HG02642 (cell line): ENCODE results near the gene SORCS2.

Source experiments
- ATAC-seq: cut with Tn5 transposase; IDR thresholded peaks from one replicate; pipeline ENCODE4 v1.9.1; 2021; ENCODE audit warnings: mild to moderate bottlenecking; ENCODE audit not compliant: unreplicated experiment, poor library complexity

SORCS2 gene

DNA sequence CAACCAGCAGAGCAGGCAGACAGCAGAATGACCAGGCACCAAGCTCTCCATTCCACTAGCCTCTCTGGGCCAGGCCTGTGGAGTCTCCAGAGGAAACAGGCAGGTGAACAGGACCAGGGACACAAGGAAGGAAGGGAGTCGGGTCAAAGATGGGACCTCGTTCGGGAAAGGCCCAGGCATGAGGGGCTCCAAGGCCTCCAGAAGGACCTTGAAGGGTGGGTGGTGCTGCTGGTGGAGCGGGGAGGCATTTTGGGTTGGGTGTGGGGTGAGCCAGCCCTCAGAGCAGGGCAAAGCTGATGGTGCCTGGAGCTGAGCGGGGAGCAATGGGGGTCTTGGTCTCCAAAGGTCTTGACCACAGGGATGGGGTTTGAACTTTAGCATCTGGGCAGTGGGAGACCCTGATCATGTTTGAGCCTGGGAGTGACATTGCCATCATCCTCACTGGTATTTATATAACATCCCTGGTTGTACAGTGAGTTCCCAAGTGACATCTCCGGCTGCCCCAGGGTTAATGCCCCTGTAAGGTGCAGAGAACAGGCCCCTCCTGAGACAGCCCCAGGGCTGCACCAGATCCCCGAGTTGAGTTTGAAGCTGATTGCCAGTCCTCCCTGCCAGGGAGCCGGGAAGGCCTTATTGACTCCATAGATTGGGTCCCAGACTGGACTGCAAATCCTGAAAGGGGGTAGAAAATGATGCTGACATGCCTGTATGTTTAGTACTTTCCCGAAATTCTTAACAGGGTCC, 189.7 kb downstream of the SORCS2 start:
- no peak for ATAC-seq

DNA sequence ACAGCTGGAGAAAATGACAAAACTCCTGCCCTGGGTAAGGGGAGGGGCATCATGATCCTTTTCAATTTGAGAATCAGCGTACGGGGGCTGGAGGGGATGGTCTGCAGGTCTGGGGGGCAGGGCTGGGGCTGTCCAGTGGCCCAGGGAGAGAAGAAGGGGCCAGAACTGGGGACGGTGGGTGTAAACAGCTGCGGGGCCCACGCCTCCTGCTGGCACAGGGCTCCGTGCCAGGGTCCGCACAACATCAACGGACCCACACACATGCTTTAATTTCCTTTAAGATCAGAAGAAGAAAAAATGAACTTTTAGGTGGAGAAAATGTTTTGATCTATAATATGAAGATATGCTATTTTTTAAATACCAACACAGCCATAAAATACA, 190.3 kb downstream of the SORCS2 start:
- ATAC-seq, result no peak

DNA sequence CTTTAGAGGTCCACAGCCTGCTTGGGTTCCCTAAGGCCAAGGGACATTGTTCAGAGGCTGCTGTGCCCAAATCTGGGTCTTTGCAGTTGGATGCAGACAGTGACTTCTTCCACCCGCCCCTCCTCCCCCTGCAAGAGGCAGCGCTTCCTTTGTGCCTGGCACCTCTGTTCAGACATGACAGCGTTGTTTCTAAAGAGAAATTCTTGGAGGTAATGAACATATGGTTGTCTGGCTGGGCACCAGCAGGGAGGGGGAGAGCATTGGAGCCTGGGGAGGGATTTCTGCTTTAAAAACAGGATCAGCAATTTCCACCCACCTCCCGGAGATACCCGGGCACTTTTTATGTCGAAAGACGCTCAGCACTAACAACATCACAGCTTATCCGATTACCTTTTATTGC, 190.9 kb downstream of the SORCS2 start:
- ATAC-seq, result no peak

DNA sequence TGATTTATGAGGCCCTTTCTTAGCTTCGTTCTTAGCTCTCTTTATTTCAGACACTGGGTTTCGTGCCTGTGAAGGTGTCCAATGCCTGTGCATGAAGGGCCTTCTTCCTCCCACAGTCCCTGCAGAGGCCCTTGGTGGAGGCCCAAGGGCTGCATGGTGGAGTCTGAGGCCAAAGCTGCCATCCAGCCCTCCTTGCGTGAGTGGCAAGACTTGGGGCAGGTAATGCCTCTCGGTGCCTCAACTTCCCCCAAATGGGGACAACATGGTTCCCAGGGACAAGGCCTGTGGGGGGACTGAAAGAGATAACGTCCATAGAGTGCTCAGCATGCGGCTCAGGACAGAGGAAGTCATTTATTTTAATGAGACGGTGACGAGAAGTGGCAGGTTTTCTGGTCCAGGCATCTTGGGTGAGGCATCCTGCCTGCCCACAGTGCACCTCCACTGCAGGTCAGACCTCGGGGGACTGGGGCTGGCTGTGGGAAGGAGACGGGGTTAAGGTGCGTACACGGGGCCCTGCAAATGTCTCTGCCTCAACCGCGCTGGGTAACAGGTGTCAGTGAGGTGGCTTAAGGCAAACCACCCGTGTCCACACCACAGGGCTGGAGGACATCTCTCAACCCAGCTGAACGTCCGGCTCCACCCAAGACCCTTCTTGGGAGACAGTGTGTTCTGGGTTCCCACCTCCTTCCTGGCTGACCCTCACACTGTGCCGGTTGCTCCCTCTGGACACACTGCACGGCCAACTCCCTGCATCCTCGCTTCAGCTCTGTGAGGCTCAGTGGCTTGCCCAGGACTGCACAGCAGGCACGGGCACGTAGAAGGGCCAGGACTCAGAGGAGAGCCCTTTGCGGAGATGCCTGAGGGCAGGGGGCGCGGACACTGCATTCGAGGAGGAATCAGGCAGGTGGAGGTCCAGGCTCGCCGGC, 191.9 kb downstream of the SORCS2 start:
- ATAC-seq, result no peak

DNA sequence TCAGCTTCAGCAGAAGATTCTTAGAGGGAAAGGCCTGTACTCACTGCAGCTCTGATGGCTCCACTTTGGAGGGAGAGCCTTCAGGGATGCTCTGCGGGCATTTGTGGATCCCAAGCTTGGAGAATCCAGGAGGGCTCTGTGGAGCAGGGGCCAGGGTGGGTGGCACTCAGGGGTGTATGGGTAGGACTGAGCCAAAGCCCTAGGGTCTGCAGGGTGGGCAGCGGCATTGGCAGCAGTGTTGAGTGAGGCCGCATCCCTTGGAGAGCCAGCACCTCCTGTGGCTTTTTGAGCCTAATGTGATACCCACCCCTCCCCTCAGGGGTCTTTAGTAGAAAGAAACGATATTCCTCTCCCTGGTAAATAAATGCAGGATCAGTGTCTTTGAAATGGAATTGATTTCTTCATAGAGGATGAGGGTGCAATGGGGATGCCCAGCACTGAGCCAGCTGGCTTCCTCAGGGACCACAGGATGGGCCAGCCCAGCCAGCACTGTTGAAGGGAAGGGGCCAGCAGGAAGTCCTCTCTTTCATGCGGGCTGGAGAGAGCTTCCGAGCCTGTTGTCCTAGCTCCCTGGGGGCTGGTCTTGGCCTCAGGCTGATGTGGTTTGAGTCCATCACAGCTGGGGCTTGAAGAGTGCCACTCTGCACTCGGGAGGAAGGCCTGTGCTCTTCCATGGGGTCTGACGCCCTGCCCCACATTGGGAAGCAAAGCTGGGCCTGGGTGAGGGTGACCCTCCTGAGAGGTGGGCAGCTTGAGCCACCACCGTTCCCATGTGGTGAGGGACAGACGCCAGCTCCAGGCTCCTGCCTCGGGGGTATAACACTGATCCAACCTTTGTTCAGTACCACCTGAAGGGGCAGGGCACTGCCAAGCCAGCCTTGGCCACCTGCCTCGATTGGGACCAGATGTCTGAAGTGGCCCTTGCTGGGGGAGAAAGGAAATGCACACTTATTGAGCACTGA, 192.9 kb downstream of the SORCS2 start:
- ATAC-seq, result no peak

DNA sequence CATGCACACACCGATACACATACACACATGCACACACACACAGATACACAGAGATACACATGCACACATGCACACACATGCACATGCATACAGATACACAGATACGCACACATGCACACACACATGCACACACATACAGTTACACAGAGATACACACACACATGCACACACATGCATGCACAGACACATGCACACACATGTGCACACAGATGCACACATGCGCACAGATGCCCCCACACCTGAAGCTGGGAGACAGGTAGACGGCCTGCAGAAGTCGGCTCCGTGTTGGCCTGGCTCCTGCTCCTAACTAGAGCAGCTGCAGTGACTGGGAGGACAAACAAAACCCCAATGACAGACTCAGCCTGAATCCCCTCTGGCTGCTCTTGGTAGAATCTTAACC, 195.6 kb downstream of the SORCS2 start:
- no peak for ATAC-seq

DNA sequence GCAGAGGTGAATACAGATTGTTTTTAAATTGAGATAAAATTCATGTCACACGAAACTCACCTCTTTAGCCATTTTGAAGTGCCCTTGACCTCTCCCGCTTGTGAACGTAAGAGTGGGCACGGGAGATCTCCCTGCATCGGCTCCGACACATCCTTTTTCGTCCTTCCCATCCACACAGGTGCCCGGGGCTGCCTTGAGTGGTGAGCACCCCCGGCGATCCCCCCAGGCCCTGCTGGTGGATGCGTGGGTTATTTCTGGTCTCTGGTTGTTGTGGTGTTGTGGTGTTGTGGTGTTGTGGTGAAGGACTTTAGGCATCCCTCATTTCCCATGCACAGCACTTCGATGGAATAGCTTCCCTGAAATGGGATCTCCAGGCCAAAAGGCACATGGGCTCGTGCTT, 196.3 kb downstream of the SORCS2 start:
- no peak for ATAC-seq

DNA sequence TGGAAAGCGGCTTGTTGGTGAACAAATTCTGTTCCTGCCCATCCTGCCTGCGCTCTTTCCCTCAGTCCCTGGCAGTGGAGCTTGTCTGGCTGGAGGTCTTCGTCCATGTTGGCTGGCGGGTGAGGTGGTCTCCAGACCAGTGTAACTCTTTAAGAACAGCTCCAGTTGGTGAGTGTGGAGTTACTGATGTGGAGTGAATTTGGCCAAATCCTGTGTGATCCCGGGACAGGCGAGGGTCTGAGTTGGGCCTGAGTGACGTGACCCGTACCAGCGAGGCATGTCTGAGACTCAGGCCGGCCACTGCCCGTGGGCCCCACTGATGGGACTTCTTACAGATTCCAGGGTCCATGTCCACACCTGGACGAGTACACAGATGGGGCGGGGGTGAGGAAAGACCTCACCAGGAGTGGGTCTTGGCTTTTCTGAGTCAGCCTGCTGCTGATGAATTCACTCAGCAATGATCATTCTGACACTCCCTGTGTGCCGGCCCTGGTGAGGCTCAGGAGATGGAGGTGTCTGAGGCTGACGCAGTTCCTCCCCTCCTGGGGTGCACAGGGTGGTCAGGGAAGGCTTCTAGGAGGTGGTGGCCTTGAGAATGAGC, 196.9 kb downstream of the SORCS2 start:
- no peak for ATAC-seq

DNA sequence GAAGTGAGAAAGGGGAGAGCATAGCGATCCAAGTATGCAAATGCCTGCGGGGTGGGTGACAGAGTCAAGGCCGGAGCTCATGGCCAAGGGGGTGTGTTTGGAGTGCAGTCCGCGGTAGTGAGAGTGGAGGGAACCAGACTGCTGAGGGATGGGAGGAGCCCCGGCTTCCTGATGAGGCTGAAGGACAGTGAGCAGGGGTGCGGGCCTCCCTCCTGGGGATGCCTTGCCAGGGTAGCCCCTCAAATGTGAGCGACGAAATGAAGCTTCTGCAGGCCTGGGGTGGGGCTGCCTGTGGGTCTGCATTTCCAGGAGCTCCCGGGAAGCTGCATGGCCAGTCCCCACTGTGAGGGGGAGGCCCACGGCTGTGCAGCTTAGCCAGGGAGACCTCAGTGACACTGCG, 197.4 kb downstream of the SORCS2 start:
- no peak for ATAC-seq

DNA sequence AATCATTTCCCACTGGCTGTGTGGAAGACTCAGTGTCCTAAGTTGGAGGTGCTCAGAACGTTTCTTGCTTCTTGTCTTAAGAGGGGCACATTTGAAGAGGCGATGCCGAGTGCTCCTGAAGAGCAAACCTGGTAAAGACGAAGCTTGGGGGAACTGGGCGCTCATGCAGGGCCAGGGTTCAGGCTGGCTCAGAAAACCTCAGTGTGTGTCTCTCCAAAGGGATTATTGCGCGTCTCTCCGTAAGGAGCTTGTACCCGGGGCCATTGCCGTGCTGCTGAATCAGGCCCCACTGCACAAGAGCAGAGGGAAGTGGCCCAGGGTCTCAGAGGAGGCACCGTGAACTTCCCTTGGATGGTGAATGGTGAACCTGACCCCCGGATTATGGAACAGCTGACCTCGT, 198.0 kb downstream of the SORCS2 start:
- no peak for ATAC-seq

DNA sequence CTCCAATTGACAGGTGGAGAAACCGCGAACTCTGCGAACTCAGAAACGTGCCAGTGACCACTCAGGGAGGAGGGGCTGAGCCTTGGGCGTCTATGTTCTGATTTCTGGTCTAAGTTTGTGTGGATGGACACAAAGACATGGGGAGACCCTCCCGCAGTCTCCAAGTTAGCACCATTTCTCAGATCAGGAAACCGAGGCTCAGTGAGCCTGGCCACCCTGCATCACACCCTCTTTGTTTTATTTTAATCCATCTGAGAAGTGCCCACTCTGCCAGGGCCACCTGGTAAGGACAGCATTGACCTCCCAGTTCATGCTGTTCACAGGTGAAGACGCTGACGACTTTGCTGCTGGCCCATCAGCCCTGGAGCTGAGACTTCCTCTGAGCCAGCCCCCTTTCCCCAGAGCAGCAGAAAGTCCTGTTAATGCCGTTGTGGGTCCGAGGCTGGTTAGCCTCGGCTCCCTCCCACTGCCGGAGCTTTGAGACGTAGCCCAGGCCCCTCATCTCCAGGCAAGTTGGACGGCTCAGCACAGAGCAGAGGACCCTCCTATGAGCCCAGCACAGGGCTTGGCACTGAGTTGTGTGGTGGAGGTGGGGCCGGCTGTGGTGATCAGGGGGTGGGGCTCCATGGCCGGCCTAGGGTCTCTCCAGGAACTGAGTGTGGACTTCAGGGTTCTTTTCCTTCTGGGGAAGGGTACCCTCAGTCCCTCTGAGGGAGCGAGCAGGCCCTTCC, 198.7 kb downstream of the SORCS2 start:
- ATAC-seq, result no peak

DNA sequence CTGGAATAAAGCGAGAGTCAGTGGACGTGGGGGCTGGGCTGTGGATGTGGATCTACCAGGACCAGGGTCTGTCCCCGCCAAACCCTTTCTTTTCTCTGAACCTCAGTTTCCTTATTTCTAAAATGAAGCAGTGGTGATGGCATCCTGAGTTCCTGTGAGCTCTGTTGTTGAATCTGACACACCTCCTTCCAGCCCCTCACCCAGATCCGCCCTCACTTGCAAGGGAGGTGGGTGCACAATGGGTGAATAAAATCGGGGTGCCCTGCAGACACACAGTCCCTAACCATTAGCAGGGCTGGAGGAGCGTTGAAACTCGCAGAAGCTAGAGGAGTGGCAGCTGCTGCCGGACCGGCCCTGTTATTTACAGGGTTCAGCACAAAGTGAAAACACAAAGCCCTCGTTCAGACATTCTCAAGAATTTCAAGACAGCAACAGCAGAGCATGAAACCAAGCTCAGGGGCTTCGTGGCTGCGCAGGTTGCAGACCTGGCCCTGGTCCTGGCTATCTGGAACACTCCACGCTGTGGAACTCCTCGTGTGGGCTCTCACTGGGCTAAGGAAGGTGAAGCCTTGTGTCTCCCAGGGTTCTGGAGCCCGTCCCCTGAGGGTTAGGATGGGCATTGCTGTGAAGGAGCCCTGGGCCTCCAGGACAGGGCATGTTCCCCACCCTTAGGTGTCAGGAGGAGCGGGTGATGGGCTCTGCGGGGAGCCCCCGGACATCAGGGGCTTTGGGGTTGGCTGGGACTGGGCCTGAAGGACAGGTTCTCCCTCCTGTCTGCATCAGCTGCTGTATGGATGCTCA, 199.5 kb downstream of the SORCS2 start:
- ATAC-seq, result no peak

DNA sequence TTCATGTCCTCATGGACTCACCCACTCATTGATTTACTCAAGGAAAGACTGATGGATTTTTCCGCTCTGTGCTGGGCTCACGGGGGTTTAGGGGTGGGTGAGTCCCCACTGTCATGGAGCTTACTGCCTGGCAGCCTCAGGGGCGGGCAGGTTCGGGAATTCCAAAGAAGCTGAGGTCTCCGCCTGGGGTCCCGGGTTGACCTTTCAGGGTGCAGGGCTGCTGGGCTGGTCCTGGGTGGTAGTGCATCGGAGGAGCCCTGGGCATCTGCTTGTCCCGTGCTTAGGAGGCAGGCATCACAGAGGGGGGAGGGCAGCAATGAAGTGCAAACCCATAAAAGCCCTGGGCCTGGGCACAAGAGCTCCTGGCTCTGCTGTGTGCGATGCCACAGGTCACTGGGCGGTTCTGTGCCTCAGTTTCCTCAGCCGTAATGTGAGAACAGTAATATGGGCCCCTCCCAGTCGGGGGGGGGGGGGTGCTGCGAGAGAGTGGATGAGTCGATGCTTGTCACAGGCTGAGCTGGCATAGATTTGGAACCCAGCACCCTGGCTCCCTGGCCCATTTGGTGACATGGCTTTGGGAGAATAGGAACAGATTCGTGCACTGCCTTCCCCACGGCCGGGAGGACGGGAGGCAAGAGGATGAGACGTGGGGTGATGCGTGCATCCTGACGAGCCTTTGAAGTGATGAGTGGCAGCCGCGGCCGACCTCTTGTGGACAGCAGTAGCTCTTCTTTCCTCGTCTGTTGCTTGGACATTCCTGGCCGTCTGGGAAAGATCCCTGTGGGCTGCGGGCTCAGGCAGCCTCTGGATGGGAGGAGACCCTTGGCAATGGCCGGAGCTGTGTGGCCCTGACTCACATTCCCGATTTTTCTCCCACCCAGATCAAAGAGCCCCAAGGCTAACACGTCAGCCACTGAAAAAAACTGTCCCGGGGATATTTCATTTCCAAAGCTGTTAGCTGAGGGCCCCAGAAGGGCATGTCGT, 200.4 kb downstream of the SORCS2 start:
- ATAC-seq, result no peak

DNA sequence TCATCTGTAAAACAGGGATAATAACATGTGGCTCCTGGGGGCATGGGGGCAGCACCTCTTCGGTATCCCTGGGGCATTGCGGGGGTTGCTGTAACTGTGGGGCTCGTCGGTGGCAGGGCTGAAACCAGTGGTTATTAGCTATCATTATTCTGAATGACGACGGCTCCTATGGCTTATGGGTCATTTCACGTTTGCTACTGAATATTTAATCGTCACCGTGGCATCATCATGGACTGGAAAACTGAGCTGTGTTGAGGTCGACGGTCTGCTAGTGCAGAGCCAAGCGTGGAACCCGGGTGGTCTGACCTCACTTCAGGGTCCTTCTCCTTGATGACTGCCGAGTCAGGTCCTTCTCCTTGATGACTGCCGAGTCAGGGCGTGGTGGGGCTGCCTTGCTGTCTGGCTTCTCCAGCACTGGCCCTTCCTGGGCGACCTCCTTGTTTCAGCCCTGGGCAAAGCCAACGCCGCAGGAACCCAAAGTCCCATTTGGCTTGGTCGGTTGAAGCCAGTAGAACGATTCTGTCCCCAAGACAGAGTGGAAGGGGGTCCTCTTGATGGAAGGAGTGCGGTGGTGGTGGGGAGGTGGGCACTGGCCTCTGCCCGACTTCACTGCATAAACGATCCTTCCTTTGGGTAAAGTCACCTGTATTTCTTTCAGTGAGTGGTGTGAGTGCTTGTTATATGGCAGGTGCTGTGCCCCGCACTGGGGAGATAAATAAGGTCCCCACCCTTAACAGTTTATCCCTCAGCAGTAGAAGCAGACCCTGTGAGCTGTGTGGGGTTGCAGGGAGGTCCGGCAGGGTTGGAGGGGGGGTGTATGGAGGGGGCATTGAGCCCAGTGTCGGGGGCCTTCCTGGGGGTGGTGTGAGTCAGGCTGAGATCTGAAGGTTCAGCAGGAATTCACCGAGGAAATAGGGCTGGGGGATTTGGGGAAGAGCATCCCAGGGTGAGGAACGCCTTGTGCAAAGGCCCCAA, 201.6 kb downstream of the SORCS2 start:
- no peak for ATAC-seq

DNA sequence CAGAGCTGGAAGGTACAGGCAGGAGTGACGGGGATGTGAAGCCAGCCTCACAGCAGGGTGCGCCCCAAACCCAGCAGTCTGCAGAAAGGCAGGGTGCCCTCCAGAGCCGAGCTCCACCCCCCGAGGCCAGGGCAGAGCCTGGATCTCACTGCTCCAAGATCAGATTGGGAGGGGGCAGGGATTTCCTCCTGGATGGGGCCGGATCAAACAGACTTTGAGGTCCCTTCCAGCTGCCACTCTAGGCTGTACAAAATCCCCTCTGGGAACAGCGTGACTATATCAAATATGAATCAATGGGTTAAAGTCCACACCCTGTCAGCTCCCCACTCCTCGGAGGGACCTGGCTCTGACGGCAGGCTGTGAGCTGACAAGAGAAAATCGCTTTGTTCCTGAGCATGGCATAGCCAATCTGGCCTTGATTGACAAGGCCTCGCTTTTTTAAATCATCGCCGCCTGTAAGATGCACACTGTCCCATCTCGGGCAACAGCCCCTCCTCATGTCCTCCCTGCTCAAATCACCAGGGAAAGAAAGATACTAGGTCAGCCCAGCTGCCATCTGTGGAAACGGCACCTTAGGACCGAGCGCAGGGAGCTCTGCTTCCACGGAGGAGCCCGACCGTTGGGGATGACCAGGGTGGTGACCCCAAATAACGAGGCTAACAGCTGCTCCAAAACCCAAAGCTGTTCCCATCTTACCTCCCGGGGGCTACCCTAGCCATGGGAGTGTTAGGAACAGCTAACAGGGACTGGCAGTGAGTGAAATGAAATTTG, 202.5 kb downstream of the SORCS2 start:
- ATAC-seq, result no peak

DNA sequence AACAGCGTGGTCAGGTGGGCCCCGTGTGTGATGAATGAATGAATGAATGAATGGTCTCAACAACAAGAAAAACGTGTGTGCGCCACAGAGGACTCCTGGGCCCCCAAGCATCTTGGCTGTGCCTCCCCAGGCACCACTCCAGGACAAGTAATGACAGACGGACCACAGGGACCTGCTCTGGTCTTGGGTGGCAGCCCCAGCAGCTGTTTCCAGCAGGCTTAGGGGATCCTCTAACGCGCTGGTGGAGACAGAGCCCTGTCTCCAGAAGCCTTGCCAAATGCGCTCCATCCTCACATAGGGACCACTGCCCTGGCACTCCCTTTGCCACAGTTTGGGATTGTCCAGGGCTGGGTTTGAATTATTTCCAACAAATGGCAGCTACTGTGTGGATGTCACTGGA, 203.3 kb downstream of the SORCS2 start:
- ATAC-seq, result no peak
